Coronary artery (tissue), 2 donors: Measurements from ENCODE around the gene TAGLN2.

Experiments used
- DNase-seq: peaks from one replicate; pipeline ENCODE4 v3.0.0-alpha.2; 2017; ENCODE audit warnings: low spot score
- H3K27ac ChIP-seq, 2 donors: fragments of 200-600 bp; sonication (generic); one replicate each; pipeline ENCODE4 v1.5.1; 2016 to 2019
- H3K4me3 ChIP-seq: fragments of 200-600 bp; sonication (generic); 2 replicates; pipeline ENCODE4 v1.5.1; 2016; ENCODE audit warnings: mild to moderate bottlenecking, moderate library complexity
- TF ChIP-seq, protein P1 (sequence below): fragments of 200-600 bp; sonication (generic); IDR thresholded peaks from one replicate; pipeline ENCODE4 v1.5.1; 2019; ENCODE audit warnings: antibody characterized with exemption

The TAGLN2 gene

DNA sequence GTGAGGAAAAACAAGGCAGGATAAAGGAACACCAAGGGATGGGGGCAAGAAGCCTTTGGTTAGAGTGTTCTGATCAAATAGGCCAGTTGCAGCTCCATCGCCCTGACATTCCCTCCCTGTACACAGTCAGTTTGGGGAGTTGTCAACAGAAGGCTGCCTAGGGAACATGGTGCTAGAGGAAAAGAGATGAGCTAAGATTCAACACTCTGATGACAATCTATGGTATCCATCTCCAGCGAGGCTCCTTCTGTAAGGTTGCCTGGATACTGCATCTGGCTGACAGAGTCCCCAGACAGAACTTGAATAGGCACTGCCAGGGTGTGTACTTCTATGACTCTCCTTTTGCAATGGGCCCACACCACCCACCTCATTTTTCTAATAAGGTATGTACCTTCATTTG, 40.0 kb upstream of the TAGLN2 start:
- peak; percentile 22 for DNase-seq
- no peak overlapping the region for H3K27ac ChIP-seq
- H3K4me3 ChIP-seq, result no peak overlapping the region
- TF ChIP-seq, protein P1, sequence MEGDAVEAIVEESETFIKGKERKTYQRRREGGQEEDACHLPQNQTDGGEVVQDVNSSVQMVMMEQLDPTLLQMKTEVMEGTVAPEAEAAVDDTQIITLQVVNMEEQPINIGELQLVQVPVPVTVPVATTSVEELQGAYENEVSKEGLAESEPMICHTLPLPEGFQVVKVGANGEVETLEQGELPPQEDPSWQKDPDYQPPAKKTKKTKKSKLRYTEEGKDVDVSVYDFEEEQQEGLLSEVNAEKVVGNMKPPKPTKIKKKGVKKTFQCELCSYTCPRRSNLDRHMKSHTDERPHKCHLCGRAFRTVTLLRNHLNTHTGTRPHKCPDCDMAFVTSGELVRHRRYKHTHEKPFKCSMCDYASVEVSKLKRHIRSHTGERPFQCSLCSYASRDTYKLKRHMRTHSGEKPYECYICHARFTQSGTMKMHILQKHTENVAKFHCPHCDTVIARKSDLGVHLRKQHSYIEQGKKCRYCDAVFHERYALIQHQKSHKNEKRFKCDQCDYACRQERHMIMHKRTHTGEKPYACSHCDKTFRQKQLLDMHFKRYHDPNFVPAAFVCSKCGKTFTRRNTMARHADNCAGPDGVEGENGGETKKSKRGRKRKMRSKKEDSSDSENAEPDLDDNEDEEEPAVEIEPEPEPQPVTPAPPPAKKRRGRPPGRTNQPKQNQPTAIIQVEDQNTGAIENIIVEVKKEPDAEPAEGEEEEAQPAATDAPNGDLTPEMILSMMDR, result no peak

DNA sequence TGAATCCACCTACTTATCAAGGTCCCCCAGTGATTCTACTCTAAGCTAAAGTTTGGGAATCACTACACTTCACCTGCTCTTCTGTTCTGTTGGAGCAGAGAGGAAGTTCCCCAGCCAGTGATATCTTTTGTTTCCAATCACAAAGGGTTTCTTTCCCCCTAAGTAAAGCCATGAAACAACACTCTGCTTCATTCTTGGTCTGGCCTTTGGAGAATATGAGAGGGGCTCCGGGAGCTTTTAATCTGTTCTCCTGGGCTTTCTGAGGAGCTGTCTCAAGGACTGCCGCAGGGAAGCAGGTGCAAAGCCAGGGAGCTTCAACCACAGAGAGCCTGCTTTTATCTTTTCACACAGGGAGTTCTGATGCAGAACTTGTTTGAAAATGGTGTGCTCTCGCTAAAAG, 38.8 kb upstream of the TAGLN2 start:
- Histone ChIP-seq H3K27ac (no peak overlapping the region), H3K4me3 (no peak overlapping the region)
- TF ChIP-seq, protein P1, result no peak
- peak; percentile 12 for DNase-seq

DNA sequence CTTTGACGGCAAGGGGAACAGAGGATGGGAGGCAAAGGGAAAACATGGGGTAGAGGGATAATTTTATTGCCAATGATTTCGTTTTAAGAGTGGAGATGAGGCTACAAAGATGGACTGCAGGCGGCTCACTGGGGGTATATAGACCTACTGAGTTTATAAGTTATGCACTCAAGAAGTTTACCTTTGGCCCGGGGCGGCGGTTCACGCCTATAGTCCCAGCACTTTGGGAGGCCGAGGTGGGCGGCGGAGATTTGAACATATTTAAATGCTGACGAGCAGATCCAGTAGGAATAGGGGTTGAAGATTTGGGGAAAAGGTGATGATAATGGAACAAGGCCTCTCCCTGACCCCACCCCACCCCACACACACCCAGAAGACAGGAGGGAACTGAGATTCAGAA, 36.9 kb upstream of the TAGLN2 start:
- DNase-seq, result peak; percentile 52
- Histone ChIP-seq H3K27ac (no peak overlapping the region), H3K4me3 (no peak overlapping the region)
- TF ChIP-seq, protein P1, result no peak

DNA sequence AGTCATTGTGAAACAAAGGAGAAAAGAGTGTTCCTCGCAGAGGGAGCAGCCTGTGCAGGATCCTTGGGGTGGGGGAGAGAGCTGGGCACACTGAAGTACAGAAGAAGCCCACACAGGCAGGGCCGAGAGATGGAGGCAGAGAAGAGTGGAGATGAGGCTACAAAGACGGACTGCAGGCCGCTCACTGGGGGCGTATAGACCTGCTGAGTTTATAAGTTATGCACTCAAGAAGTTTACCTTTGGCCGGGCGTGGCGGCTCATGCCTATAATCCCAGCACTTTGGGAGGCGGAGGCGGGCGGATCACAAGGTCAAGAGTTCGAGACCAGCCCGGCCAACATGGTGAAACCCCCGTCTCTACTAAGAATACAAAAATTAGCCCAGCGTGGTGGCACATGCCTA, 36.3 kb upstream of the TAGLN2 start:
- Histone ChIP-seq H3K4me3 (peak overlapping the region; percentile 40), H3K27ac (peak overlapping the region in 1 of 2 donors; percentile 15)
- TF ChIP-seq, protein P1, result no peak
- DNase-seq, result peak; percentile 63

DNA sequence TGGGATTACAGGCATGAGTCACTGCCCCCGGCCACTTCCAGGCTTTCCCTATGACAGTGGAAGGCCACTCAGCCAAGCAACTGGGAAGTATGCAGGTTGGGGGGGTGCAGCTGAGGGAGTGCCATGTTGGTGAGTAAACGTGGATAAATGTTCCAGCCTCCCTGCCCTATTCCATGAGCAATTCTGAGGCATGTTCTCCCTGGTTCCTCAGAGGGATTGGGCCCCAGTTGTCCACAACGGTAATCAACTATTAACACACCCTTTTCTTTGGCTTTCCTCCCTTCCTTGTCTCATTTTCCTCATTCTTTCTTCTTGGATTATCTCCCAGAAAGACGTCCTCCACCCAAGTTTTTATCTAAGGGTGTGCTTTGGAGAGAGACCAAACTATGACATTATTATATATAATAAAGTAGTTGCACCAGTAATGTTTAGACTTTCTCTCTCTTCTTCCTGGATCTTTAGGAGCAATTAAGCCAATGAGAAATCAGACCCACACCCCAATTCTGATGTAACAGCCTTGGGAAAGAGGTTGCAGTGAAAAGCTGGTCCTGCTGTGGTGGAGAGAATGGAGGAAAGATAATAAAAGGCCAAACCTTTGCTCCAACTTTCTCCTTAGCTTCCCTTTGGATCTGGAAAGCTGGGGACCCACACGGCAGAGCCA, 35.5 kb upstream of the TAGLN2 start:
- TF ChIP-seq, protein P1, result no peak
- peak overlapping the region in 1 of 2 donors; percentile 70 for H3K27ac ChIP-seq
- peak; percentile 83 for DNase-seq
- H3K4me3 ChIP-seq, result peak overlapping the region; percentile 40

DNA sequence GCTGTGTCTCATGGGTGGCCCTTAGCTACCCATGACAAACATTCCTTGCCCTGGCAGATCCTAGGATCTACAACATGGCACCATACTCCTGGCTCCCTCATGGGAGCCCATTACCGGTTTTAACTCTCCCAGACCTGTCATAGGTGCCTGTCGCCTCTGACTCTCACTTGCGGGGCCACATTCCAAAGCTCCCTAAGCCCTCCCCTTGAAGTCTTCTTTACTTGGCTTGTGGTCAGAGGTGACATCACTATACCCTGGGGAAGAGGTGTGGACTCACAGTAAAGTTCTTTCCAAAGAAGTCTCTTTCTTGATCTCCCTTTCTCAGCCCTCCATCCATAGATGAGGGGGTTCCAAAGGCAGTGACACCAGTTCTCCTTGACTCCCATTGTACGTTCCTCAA, 34.1 kb upstream of the TAGLN2 start:
- Histone ChIP-seq H3K27ac (peak overlapping the region in 1 of 2 donors; percentile 48), H3K4me3 (no peak overlapping the region)
- peak; percentile 55 for DNase-seq
- TF ChIP-seq, protein P1, result no peak

DNA sequence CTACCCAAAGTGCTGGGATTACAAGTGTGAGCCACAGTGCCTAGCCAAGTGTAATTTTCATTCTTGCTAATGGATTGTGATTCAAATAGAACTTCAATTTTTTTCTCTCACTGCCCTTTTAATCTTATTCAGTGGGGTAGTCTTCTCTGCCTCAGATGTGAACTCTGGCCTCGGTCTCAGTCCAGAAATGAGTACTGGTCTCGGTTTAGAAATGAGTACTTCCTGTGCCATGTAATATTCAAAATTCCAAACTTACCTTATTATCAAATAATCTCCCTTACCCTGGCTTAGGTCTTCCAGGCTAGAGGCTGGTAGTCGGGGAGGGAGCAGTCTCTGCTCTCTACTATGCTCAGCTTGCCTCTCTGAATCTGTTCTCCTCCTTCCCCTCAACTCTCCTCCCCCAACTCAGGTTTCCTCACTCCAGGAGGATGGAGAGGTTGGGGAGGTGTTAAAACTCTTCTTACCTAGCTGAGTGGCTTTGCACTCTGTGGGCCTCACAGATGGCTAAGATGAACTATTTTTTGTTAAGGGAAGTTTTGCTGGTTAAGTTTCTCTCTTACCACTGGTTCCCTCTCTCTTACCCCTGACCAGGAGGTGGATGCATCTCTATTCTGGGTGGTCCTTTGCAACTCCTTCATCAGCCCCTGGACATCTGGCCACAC, 33.5 kb upstream of the TAGLN2 start:
- H3K27ac ChIP-seq, result peak overlapping the region in 1 of 2 donors; percentile 48
- H3K4me3 ChIP-seq, result no peak overlapping the region
- DNase-seq, result peak; percentile 35
- TF ChIP-seq, protein P1, result no peak
